OCI-LY3 (cell line): ENCODE results near the gene FGGY.

ENCODE experiments used
- EZH2phosphoT487 ChIP-seq: fragments of 200-600 bp; shearing (Covaris generic); IDR thresholded peaks from 2 replicates; pipeline ENCODE4 v1.6.1; 2018; ENCODE audit warnings: antibody characterized with exemption, mixed run types, low read depth
- TF ChIP-seq, protein P1 (sequence below): fragments of 200-600, 300-600 bp; sonication (generic); IDR thresholded peaks from 2 replicates; pipeline ENCODE4 v1.5.1; 2014; ENCODE audit warnings: antibody characterized with exemption, low read length, low read depth

DNA sequence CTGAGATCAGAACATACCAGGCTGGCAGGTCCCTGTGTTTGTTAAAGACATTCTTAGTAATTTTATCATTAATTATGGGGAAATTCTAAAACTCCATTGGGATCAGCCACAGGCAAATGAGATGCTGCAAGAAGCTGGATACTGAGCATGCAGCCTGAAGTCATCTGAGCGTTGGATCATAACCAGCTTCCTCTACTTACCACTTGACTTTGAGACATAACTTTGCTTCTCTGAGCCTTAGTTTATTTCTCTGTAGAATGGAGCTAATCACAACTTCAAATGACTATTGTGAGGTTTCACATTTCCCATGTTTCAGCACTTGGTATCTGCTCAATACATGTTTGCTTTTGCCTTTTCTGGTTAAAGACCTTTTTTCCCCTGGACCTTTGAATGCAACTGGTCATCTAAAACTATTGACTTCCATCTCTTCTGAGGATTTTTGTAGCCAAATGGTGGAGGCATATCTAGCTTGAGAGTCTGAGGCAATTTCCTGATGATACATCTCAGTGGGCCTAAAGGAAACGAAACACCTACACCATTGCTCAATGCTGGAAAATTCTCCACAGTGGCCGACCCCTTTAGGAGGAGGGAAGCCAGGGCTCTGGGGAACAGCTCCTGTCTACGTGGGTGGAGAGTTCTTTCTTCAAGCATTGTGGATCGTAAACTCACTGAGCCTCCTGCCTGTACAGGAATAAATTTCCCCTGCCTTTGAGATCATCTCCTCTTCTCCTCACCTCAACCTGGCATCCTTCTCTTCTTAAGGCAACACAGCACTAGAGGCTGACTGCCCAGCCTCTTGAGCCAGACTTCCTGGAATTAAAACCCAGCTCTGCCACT is 408.8 kb downstream of the FGGY start:
- TF ChIP-seq, protein P1, sequence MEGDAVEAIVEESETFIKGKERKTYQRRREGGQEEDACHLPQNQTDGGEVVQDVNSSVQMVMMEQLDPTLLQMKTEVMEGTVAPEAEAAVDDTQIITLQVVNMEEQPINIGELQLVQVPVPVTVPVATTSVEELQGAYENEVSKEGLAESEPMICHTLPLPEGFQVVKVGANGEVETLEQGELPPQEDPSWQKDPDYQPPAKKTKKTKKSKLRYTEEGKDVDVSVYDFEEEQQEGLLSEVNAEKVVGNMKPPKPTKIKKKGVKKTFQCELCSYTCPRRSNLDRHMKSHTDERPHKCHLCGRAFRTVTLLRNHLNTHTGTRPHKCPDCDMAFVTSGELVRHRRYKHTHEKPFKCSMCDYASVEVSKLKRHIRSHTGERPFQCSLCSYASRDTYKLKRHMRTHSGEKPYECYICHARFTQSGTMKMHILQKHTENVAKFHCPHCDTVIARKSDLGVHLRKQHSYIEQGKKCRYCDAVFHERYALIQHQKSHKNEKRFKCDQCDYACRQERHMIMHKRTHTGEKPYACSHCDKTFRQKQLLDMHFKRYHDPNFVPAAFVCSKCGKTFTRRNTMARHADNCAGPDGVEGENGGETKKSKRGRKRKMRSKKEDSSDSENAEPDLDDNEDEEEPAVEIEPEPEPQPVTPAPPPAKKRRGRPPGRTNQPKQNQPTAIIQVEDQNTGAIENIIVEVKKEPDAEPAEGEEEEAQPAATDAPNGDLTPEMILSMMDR: no peak
- no peak for TF ChIP-seq EZH2phosphoT487
